Kidney epithelial cell (primary cell): ENCODE results near the gene FAM118B. TPM values are rescaled to one million over a fixed set of nuclear protein-coding genes. Genes with fewer than 3 reads are reported as not detected.

Experiments
- DNase-seq: peaks from one replicate; pipeline ENCODE4 v3.0.0-alpha.2; 2010; ENCODE audit warnings: low read depth
- H3K27me3 ChIP-seq: 2 replicates; pipeline ENCODE4 v1.6.0; 2011; ENCODE audit warnings: low read length; ENCODE audit not compliant: control insufficient read depth, insufficient read depth
- H3K36me3 ChIP-seq: 2 replicates; pipeline ENCODE4 v1.5.1; 2011; ENCODE audit warnings: low read length; ENCODE audit not compliant: control insufficient read depth, insufficient read depth
- H3K4me3 ChIP-seq: 2 replicates; pipeline ENCODE4 v1.5.1; 2011; ENCODE audit warnings: low read depth, mild to moderate bottlenecking, control low read depth, low read length
- CTCF ChIP-seq: IDR thresholded peaks from 2 replicates; pipeline ENCODE4 v1.5.1; 2011; ENCODE audit warnings: mild to moderate bottlenecking, moderate library complexity, low read length, control low read depth, inconsistent platforms; ENCODE audit not compliant: insufficient read depth, poor library complexity, severe bottlenecking
- total RNA-seq: library from RNA; depleted of rRNA; stranded (reverse); fragments of >200 nt; gene quantifications from 2 replicates; pipeline ENCODE4 v1.2.3, GENCODE V29; 2015

Gene FAM118B
- total RNA-seq, 1 donor from 2014 or later: 36.0 TPM

DNA sequence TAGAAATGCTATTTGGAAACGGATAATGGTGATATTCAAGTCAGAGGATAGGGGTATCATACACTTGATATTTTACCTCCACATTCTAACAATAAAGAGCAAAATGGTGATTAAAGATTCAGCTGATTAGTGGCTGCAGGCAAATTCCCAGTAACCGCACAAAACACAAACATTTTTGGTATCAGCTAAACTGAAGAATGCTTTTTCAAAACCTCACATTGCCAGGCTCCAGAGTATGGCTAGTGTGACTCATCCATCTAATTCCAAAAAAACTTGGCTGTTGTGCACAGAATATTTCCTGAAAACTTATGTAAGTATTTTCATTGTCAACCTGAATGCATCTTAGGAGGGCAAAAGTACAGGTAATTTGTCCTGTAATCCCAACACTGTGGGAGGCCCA lies 46.2 kb downstream of the FAM118B start:
- H3K4me3 ChIP-seq: no peak overlapping the region
- no peaks in the 10 kb centered on the region for H3K36me3 ChIP-seq
- H3K27me3 ChIP-seq: no peaks in the 10 kb centered on the region
- no peak for DNase-seq
- TF ChIP-seq CTCF: no peak

DNA sequence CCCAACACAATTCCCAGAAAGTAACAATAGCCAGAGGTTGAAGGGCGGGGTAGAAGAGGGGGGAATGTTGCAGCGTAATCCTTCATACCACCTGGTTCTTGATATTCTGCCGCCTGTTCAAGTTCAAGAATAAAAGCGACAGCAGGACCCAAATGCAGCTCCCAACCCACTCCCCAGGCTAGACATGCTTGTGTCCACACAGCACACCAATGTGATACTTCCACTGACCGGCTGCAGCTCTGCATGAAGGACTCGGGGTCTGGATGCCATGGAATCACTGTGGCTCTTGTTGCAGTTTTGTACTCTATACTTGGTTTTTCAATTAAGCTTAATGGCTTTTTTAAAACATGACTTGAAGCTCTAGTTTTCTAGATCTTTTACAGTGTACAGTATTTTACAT lies 50.6 kb downstream of the FAM118B start:
- Histone ChIP-seq H3K4me3 (no peak overlapping the region), H3K36me3 (peaks cover 11% of the 10 kb centered on the region), H3K27me3 (no peaks in the 10 kb centered on the region)
- DNase-seq: no peak
- TF ChIP-seq CTCF: no peak

DNA sequence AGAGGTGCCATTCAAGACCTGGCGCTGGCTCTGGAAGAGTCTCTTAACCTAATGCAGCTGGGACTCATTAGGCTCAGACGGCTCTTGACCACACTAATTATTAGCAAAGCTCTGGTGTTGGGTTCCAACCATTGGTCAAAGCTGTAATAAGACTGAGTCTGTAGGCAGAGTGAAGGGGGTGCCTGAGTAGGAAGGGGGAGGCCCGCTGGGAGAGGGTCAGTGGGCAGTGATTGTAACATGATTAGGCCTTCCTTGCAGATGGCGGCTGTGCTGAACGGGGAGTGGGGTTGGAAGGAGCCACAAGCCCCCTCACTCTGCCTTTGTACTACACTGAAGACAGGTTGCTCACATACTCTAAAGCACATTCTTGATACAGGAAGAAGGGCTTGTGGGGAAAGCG lies 51.9 kb downstream of the FAM118B start:
- no peak overlapping the region for H3K4me3 ChIP-seq
- peaks cover 11% of the 10 kb centered on the region for H3K36me3 ChIP-seq
- TF ChIP-seq CTCF: no peak
- no peak for DNase-seq
- no peaks in the 10 kb centered on the region for H3K27me3 ChIP-seq

GRCh38 chr11:126265811-126266210 lies 54.2 kb downstream of the FAM118B start:
- no peak for TF ChIP-seq CTCF
- H3K27me3 ChIP-seq: no peaks in the 10 kb centered on the region
- H3K4me3 ChIP-seq: no peak overlapping the region
- DNase-seq: no peak
- peaks cover 11% of the 10 kb centered on the region for H3K36me3 ChIP-seq

- H3K4me3 ChIP-seq: peak overlapping the region; percentile 90
- TF ChIP-seq CTCF: no peak
- H3K27me3 ChIP-seq: no peaks in the 10 kb centered on the region
- H3K36me3 ChIP-seq: peaks cover 11% of the 10 kb centered on the region
- no peak for DNase-seq
These were observed 56.1 kb downstream of the FAM118B start for GRCh38 chr11:126267650-126268049.

DNA sequence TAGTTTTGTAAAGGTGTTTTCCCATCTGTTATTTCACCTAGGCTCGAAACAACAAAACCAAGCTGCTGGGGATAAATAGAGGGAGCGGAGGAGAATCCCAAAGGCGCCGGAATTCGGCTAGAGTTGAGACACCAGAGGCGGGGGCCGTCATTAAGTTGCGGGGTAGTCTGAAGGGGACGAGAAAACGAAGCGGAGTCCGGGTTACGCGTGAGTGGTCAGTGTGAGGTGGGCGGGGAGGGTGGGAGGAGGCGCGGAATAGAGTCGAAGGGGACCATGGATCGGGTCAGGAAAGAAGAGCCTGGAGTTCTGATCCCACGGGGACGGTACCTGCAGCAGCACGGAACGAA lies 56.8 kb downstream of the FAM118B start:
- peaks cover 11% of the 10 kb centered on the region for H3K36me3 ChIP-seq
- no peaks in the 10 kb centered on the region for H3K27me3 ChIP-seq
- peak overlapping the region; percentile 90 for H3K4me3 ChIP-seq
- no peak for TF ChIP-seq CTCF
- no peak for DNase-seq
